HEK293 (cell line): Measurements from ENCODE around the gene EGR1.

Experiments used
- ELK4 ChIP-seq: IDR thresholded peaks from 2 replicates; pipeline ENCODE4 v1.6.1; 2011; ENCODE audit warnings: mild to moderate bottlenecking, low read depth, low read length, borderline replicate concordance
- ZNF138 ChIP-seq: fragments of 450-650 bp; formaldehyde crosslinking; IDR thresholded peaks from 2 replicates; pipeline ENCODE4 v1.5.1; 2016; ENCODE audit warnings: missing biosample characterization, missing genetic modification characterization, borderline replicate concordance
- ZNF416 ChIP-seq: fragments of 450-650 bp; formaldehyde crosslinking; IDR thresholded peaks from 2 replicates; pipeline ENCODE4 v1.5.1; 2016; ENCODE audit warnings: missing biosample characterization, missing genetic modification characterization
- ZNF521 ChIP-seq: fragments of 450-650 bp; formaldehyde crosslinking; IDR thresholded peaks from 2 replicates; pipeline ENCODE4 v1.5.1; 2017; ENCODE audit warnings: missing biosample characterization, mild to moderate bottlenecking, missing genetic modification characterization
- ZNF776 ChIP-seq: fragments of 450-650 bp; formaldehyde crosslinking; IDR thresholded peaks from 2 replicates; pipeline ENCODE4 v1.5.0; 2017; ENCODE audit warnings: missing biosample characterization, missing genetic modification characterization, borderline replicate concordance
- ZSCAN30 ChIP-seq: fragments of 450-650 bp; IDR thresholded peaks from 2 replicates; pipeline ENCODE4 v1.5.1; 2018; ENCODE audit warnings: missing biosample characterization, mild to moderate bottlenecking, missing genetic modification characterization, moderate library complexity

GRCh38 chr5:138476918-138477317, 11.6 kb downstream of the EGR1 start:
- TF ChIP-seq ZNF138 (tag by site-specific recombination) (no peak), ZNF416 (tag by site-specific recombination) (no peak), ELK4 (no peak), ZNF776 (tag by site-specific recombination) (no peak), ZNF521 (tag by site-specific recombination) (no peak), ZSCAN30 (tag by site-specific recombination) (no peak)
